ENCODE data around the gene SPRY4.

GRCh38 chr5:142322747-142323479 is 1.9 kb downstream of the SPRY4 start:
- TF ChIP-seq HDAC2 (IDR thresholded peaks at IDR 0.05) (no peak), USF2 (IDR thresholded peaks at IDR 0.05) (no peak), CTCF (IDR thresholded peaks at IDR 0.05) (no peak), RCOR1 (IDR thresholded peaks at IDR 0.05; ENCODE audit: low read depth, low read length) (no peak), RNF2 (IDR thresholded peaks at IDR 0.05; ENCODE audit: borderline replicate concordance, low read depth) (no peak), ELK1 (IDR thresholded peaks at IDR 0.05; ENCODE audit: low read depth, low read length) (no peak), MAFK (IDR thresholded peaks at IDR 0.05; ENCODE audit: partially characterized antibody) (no peak), RAD21 (conservative IDR thresholded peaks at IDR 0.05 in 1 of 2, IDR thresholded peaks at IDR 0.05 in 1 of 2) (no peak), POLR2A (IDR thresholded peaks at IDR 0.05; ENCODE audit: low read length) (no peak), KDM1A (IDR thresholded peaks at IDR 0.05; ENCODE audit: low read depth) (no peak), EP300 (IDR thresholded peaks at IDR 0.05) (no peak), NR3C1 (IDR thresholded peaks at IDR 0.05) (no peak)
- TF ChIP-seq, protein P1, sequence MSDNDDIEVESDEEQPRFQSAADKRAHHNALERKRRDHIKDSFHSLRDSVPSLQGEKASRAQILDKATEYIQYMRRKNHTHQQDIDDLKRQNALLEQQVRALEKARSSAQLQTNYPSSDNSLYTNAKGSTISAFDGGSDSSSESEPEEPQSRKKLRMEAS (IDR thresholded peaks at IDR 0.05), result no peak

Data from A549 (cell line).